Measurements from ENCODE around the gene INPP4B.
"Not testable (repeated sequence)": the region's sequence is repeated elsewhere in the genome, so short reads cannot be mapped to it uniquely, and the experiment has no call there.

The INPP4B gene

DNA sequence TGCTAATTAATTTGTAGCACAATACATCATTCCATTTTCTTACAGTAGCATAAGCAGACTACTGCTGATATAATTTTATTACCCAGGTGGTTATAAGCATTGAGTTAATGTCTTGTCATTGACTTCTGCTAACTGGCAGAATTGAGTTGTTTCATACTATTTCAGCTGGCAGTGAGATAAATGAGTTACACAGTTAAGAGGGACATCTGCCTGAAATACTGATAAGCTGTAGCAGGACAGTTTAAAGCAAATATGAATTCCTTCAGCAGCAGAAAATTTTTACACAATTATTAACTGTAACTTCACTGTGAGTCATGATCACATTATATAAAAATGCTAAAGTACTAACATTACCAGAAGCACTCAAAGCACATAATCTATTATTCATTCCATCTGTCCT is 326.8 kb downstream of the INPP4B start:
- no peaks in the 10 kb centered on the region for H3K36me3 Mint-ChIP-seq (ENCODE audit: low read depth)
- H3K27ac Mint-ChIP-seq, result no peak overlapping the region
- TF ChIP-seq, protein P1, sequence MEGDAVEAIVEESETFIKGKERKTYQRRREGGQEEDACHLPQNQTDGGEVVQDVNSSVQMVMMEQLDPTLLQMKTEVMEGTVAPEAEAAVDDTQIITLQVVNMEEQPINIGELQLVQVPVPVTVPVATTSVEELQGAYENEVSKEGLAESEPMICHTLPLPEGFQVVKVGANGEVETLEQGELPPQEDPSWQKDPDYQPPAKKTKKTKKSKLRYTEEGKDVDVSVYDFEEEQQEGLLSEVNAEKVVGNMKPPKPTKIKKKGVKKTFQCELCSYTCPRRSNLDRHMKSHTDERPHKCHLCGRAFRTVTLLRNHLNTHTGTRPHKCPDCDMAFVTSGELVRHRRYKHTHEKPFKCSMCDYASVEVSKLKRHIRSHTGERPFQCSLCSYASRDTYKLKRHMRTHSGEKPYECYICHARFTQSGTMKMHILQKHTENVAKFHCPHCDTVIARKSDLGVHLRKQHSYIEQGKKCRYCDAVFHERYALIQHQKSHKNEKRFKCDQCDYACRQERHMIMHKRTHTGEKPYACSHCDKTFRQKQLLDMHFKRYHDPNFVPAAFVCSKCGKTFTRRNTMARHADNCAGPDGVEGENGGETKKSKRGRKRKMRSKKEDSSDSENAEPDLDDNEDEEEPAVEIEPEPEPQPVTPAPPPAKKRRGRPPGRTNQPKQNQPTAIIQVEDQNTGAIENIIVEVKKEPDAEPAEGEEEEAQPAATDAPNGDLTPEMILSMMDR (IDR thresholded peaks at IDR 0.05; ENCODE audit: unreplicated experiment in 3 of 3), result no peak
- H3K4me3 Mint-ChIP-seq, result no peak overlapping the region
- no peaks in the 10 kb centered on the region for H3K4me1 Mint-ChIP-seq
- H3K9me3 Mint-ChIP-seq, result peaks cover 4% of the 10 kb centered on the region
- peaks cover 3% of the 10 kb centered on the region for H3K27me3 Mint-ChIP-seq (ENCODE audit: low read depth)

DNA sequence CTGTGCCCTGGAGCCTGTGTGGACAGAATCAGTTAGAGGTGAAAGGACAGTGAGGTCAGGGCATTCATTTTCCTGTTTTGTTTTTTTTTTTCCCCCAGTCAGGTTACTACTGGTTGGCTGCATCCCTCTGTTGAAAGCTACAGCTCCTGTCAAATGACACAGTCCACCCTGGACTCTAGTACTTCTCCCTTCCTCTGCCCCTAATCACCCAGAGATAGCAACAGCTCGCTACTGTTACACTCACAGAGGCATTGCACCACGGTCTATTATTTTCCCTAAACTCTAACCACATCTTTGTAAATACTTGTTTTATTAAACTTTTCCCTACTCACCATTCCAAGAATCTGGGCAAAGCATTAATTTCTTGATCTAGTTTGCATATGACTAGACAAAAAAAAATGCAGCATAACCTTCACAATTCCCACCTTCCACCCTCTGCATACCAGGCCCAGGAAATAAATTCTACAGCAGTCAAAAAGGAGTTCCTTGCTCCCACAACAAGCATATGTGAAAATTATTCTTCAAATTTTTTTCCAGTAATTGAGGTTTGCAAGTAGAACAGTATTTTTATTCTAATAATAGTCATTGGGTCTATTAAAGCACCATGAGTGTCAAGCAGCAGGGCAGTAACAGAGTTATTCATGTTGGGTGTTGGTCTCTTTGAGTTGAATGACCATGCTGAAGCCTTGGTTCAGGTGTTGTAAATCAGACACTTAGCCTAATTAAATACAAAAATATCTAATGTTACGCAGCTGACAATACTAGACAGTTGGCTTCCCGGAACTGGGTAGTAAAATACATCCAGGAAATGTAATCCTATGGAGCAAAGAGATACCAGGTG is 329.2 kb downstream of the INPP4B start:
- Mint-ChIP-seq H3K27me3 (ENCODE audit: low read depth) (peaks cover 3% of the 10 kb centered on the region), H3K36me3 (ENCODE audit: low read depth) (no peaks in the 10 kb centered on the region), H3K9me3 (no peaks in the 10 kb centered on the region), H3K27ac (no peak overlapping the region), H3K4me3 (no peak overlapping the region), H3K4me1 (no peaks in the 10 kb centered on the region)
- TF ChIP-seq, protein P1 (IDR thresholded peaks at IDR 0.05; ENCODE audit: unreplicated experiment in 3 of 3), result no peak

DNA sequence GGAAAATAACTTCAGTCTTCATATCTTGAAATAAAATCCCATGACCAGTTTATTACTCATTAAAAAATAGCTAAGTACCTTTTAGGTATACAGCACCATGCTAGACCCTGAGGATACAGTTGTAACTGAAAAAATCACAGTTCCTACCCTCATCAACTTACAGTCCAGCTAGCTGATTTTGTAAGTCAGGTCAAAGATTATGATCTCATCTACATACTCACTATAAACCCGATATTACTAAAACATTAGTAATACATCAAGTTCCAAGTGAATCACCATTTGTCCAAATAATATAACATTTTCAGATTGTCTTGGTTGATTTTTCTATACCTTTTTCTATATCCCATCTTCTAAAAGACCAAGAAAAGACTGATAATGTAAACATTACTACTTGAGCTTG is 333.9 kb downstream of the INPP4B start:
- TF ChIP-seq, protein P1 (IDR thresholded peaks at IDR 0.05; ENCODE audit: unreplicated experiment in 3 of 3), result no peak
- no peak overlapping the region for H3K27ac Mint-ChIP-seq
- no peaks in the 10 kb centered on the region for H3K9me3 Mint-ChIP-seq
- no peak overlapping the region for H3K4me3 Mint-ChIP-seq
- H3K27me3 Mint-ChIP-seq (ENCODE audit: low read depth), result no peaks in the 10 kb centered on the region
- H3K4me1 Mint-ChIP-seq, result no peaks in the 10 kb centered on the region
- H3K36me3 Mint-ChIP-seq (ENCODE audit: low read depth), result no peaks in the 10 kb centered on the region

DNA sequence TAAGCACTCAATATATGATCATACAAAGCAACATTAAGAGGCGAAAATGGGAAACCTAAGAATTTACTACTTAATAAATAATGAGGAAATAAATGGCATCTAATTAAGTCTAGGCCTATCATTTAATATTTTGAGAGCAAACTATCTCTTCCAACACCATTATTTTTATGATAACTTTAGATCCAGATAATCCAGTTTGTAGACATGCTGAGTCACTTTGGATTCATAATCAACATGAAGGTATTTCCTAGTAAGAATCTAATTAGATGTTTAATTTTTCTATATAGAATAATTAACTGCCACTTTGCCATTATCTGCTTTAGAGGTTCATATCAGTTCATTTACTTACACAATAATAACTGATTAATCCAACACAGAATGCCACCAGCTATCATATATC is 336.2 kb downstream of the INPP4B start:
- H3K9me3 Mint-ChIP-seq, result no peaks in the 10 kb centered on the region
- no peak overlapping the region for H3K4me3 Mint-ChIP-seq
- H3K36me3 Mint-ChIP-seq (ENCODE audit: low read depth), result no peaks in the 10 kb centered on the region
- H3K27ac Mint-ChIP-seq, result no peak overlapping the region
- TF ChIP-seq, protein P1 (IDR thresholded peaks at IDR 0.05; ENCODE audit: unreplicated experiment in 3 of 3), result no peak
- H3K4me1 Mint-ChIP-seq, result no peaks in the 10 kb centered on the region
- H3K27me3 Mint-ChIP-seq (ENCODE audit: low read depth), result no peaks in the 10 kb centered on the region

DNA sequence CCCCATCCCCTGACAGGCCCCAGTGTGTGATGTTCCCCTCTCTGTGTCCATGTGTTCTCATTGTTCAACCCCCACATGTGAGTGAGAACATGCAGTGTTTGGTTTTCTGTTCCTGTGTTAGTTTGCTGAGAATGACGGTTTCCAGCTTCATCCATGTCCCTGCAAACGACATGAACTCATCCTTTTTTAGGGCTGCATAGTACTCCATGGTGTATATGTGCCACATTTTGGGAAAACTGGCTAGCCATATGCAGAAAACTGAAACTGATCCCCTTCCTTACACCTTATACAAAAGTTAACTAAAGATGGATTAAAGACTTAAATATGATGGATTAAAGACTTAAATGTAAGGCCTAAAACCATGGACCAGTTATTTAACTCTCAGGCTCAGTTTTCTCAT is 336.7 kb downstream of the INPP4B start:
- not testable (repeated sequence) for H3K36me3 Mint-ChIP-seq (ENCODE audit: low read depth); H3K4me1 Mint-ChIP-seq; H3K4me3 Mint-ChIP-seq; H3K27ac Mint-ChIP-seq; H3K27me3 Mint-ChIP-seq (ENCODE audit: low read depth); H3K9me3 Mint-ChIP-seq

DNA sequence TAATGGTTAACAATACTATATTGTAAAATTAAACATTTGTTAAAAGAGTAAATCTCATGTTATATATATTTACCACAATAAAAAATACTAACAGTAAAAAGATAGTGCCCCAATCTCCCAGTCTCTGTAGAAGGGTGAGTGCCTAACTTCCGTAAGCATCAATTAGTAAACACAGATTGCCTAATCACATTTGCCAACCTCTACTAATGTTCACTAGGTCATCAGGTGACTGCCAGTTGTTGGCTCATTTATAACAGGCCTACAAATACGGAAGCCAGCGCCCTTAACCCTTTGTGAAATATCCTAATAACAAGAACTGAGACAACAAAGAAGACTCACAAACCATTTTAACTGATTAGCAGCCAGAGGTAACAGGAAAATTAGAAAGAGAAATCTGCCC is 345.1 kb downstream of the INPP4B start:
- Mint-ChIP-seq H3K36me3 (ENCODE audit: low read depth) (no peaks in the 10 kb centered on the region), H3K4me1 (no peaks in the 10 kb centered on the region), H3K27ac (no peak overlapping the region), H3K9me3 (no peaks in the 10 kb centered on the region), H3K4me3 (no peak overlapping the region), H3K27me3 (ENCODE audit: low read depth) (no peaks in the 10 kb centered on the region)
- TF ChIP-seq, protein P1 (IDR thresholded peaks at IDR 0.05; ENCODE audit: unreplicated experiment in 3 of 3), result no peak

Data from nephron (organoid).